ENCODE measurements around the gene PNMA6E. TPM values are rescaled to one million over a fixed set of nuclear protein-coding genes. Genes with fewer than 3 reads are reported as not detected.
"Not testable (repeated sequence)": the region's sequence is repeated elsewhere in the genome, so short reads cannot be mapped to it uniquely, and the experiment has no call there.

The PNMA6E gene
- total RNA-seq, 1 donor from 2014 or later: not detected

DNA sequence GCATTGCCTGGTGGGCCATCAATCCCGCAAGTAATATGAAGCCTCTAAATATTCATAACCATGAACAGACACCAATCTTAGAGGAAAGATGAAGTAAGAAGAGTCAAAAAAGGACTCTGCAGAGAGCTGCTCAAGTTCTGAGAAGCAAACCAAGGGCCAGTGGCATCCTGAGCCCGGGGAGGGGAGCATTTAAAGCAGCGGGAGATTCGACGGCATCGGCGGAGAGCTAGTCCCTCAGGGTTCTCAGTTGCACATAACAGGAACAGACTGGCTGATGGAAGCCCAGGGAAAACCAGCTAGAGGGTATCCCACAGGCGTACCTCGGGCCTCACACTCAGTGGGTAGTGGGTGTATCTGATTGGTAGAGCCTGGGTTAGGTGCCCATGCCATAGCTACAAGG is 4.9 kb upstream of the PNMA6E start:
- no peak for TF ChIP-seq CTCF (IDR thresholded peaks at IDR 0.05; ENCODE audit: insufficient read depth, low read length, severe bottlenecking)
- Histone ChIP-seq H3K36me3 (ENCODE audit: control insufficient read depth, insufficient read depth, low read length) (no peaks in the 10 kb centered on the region), H3K4me3 (ENCODE audit: low read depth, low read length) (no peak overlapping the region), H3K27me3 (ENCODE audit: control insufficient read depth, insufficient read depth, low read length) (peaks cover 2% of the 10 kb centered on the region)
- DNase-seq (ENCODE audit: low read depth): no peak
- FAIRE-seq: no peak

GRCh38 chrX:153405426-153405825 is 4.3 kb upstream of the PNMA6E start:
- Histone ChIP-seq H3K4me3 (ENCODE audit: low read depth, low read length) (no peak overlapping the region), H3K27me3 (ENCODE audit: control insufficient read depth, insufficient read depth, low read length) (no peaks in the 10 kb centered on the region), H3K36me3 (ENCODE audit: control insufficient read depth, insufficient read depth, low read length) (no peaks in the 10 kb centered on the region)
- FAIRE-seq (no peak), DNase-seq (ENCODE audit: low read depth) (no peak)
- TF ChIP-seq CTCF (IDR thresholded peaks at IDR 0.05; ENCODE audit: insufficient read depth, low read length, severe bottlenecking): no peak

DNA sequence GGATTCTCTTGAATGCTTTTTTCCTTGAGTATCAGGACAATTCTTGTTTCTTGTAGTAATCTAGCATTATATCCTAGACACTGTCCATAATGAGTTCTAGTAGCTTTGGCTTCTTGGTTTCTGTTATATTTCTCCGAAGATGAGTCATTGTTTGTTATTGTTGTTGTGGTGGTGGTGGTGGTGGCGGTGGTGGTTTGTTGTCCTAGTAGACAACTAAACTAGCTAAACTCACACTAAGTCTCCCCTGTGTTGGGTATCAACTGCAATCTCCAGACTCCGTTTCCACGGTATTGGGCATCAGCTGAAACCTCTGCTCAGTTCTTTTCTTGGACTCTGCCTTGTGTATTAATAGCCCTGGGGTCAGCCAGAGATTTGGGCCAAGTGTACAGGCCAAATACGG is 3.2 kb upstream of the PNMA6E start:
- not testable (repeated sequence) for DNase-seq (ENCODE audit: low read depth); H3K36me3 ChIP-seq (ENCODE audit: control insufficient read depth, insufficient read depth, low read length); H3K4me3 ChIP-seq (ENCODE audit: low read depth, low read length); FAIRE-seq; H3K27me3 ChIP-seq (ENCODE audit: control insufficient read depth, insufficient read depth, low read length)

DNA sequence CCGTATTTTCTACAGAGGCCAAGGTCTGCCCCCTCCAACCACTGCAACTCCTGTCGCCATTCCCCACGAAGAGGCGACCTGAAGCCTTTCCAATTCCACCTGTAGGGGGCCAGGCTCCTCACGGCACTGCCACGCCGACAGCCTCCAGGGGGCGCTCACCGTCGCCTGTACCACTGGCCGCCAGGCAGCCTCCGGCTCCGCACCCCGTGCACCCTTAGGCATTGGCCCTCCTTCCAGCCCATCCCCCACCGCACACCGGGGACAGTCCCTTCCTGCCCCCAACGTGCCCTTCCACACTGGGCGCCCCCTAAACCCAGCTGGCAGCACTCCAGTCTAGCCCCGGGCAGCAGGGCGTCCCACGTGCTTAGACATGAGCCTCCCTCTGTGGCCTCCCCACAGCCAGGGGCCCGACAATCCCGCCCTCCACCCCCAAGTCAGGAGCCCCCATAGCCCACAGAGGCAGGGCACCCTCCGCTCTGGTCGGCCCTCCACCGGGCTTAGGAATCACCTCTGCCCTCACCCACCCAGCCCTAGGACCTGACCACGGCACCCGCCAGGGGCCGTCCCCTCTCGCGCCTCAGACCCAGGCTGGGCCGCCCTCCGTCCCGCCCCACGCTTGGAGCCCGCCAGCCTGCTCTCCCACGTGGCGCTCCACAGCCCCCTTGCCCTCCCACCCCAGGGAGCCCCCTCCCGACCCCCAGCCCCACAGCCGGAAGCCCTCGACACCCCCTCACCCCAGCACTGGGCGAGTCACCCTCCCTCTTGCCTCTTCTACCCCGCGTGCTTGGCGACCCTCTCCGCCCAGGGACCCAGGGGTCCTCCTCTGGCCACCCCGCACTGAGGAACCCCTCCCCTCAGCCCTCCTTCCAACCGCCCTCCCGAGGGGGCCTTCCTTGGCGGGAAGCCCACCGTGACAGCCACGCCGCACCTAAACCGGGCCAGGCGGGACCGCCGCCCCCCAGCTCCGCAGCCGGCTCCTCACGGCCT is 711 bp downstream of the PNMA6E start:
- TF ChIP-seq CTCF (IDR thresholded peaks at IDR 0.05; ENCODE audit: insufficient read depth, low read length, severe bottlenecking): peak; percentile 63
- Histone ChIP-seq H3K27me3 (ENCODE audit: control insufficient read depth, insufficient read depth, low read length) (no peaks in the 10 kb centered on the region), H3K36me3 (ENCODE audit: control insufficient read depth, insufficient read depth, low read length) (no peaks in the 10 kb centered on the region), H3K4me3 (ENCODE audit: low read depth, low read length) (no peak overlapping the region)
- FAIRE-seq (no peak), DNase-seq (ENCODE audit: low read depth) (no peak)

- Histone ChIP-seq H3K4me3 (ENCODE audit: low read depth, low read length) (no peak overlapping the region), H3K27me3 (ENCODE audit: control insufficient read depth, insufficient read depth, low read length) (no peaks in the 10 kb centered on the region), H3K36me3 (ENCODE audit: control insufficient read depth, insufficient read depth, low read length) (no peaks in the 10 kb centered on the region)
- TF ChIP-seq CTCF (IDR thresholded peaks at IDR 0.05; ENCODE audit: insufficient read depth, low read length, severe bottlenecking): no peak
- DNase-seq (ENCODE audit: low read depth) (no peak), FAIRE-seq (no peak)
Observed at GRCh38 chrX:153398275-153398960, 2.7 kb downstream of the PNMA6E start.

- no peak for DNase-seq (ENCODE audit: low read depth)
- H3K27me3 ChIP-seq (ENCODE audit: control insufficient read depth, insufficient read depth, low read length): no peaks in the 10 kb centered on the region
- no peak for TF ChIP-seq CTCF (IDR thresholded peaks at IDR 0.05; ENCODE audit: insufficient read depth, low read length, severe bottlenecking)
- H3K36me3 ChIP-seq (ENCODE audit: control insufficient read depth, insufficient read depth, low read length): no peaks in the 10 kb centered on the region
- H3K4me3 ChIP-seq (ENCODE audit: low read depth, low read length): no peak overlapping the region
- FAIRE-seq: no peak
Observed at GRCh38 chrX:153397256-153397960, 3.7 kb downstream of the PNMA6E start.
